GM19238 (cell line): ENCODE data around the gene CHRNE.
"Not testable (repeated sequence)": the region's sequence is repeated elsewhere in the genome, so short reads cannot be mapped to it uniquely, and the experiment has no call there.

ENCODE experiments used
- DNase-seq: peaks from one replicate; pipeline ENCODE4 v3.0.0; 2011; ENCODE audit warnings: low spot score; ENCODE audit not compliant: insufficient read length

The CHRNE gene

DNA sequence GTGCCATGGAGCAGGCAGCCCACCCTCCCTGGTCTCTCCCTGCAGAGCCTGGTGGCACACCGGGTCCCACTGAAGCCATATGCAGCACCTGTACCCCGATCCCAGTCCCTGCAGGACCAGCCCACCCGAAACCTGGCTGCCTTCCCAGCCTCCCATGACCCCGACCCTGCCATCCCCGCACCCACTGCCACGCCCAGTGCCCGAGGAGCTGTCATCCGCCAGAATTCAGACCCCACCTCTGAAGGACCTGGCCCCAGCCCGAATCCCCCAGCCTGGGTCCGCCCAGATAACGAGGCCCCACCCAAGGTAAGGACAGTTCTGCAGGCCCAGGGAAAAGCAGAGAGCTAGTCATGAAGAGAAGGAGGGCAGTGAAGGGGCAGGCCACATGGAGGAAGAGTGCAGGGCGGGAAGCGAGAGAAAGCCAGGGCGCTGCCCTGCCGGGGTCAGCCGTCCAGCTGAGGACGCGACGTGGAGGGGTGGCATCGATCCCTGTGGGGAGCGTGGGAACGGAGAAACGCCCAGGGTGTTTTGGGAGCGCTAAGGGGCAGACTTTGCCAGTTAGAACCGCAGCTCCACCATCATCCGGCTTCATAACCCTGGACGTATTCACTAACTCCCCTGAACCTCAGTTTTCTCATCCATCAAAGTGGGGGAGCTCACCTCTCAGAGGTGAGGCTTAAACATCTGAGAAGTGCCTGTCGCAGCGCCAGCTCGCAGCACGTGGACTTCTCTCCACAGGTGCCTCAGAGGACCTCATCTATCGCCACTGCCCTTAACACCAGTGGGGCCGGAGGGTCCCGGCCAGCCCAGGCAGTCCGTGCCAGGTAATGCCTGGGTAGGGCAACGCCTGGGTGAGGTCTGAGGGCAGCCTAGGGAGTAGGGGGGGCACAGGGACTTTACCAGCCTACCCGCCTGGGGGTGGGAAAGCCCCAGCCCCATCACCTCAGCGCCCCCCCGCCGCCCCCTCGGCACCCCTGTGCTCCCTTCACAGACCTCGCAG, 11.2 kb downstream of the CHRNE start:
- DNase-seq: no peak

DNA sequence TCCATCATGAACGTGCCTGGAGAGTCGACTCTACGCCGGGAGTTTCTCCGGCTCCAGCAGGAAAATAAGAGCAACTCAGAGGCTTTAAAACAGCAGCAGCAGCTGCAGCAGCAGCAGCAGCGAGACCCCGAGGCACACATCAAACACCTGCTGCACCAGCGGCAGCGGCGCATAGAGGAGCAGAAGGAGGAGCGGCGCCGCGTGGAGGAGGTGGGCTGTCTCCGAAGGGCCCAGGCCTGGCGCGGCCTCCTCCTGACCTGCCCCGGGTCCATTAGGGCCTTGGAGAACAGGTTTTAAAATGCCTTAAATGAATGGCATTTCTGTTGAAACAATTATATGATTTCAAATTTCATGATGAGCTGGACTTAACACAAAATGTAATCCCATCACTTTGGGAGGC, 15.3 kb downstream of the CHRNE start:
- no peak for DNase-seq

DNA sequence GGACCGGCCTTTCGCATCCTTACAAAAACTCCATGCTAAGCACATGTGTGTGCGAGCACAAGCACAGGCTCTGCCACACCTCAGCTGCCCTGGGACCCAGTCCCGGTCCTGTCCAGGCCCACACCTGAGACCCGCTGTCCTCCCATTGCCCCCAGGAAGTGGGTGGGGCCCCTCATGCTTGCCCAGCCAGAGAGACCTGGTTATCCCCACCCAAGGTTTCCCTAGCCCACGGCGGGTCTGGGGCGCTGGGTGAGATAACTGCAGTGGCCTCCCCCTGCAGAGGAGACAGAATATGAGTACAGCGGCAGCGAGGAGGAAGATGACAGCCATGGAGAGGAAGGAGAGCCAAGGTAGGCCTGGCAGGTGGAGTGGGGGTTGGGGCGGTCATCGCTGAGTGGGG, 16.1 kb downstream of the CHRNE start:
- DNase-seq: no peak

DNA sequence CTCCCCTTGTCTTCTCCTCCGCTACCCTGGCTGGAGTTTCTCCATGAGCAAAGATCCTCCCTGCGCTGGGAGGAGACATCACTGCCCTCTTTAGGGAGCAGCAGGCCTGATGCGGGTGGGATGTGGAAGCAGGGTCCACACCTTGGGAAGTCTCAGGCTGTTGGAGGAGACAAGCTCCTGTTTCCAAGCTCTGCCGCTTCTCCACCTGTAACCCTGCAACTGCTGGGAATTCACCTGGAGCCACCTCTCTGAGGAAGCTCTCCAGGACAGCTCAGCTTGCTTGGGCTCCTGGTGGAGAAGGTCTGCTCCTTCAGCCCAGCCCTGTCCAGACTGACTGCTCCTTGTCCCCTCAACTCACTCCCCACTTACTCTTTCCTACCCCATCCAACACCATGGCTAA, 18.4 kb downstream of the CHRNE start:
- DNase-seq: no peak

DNA sequence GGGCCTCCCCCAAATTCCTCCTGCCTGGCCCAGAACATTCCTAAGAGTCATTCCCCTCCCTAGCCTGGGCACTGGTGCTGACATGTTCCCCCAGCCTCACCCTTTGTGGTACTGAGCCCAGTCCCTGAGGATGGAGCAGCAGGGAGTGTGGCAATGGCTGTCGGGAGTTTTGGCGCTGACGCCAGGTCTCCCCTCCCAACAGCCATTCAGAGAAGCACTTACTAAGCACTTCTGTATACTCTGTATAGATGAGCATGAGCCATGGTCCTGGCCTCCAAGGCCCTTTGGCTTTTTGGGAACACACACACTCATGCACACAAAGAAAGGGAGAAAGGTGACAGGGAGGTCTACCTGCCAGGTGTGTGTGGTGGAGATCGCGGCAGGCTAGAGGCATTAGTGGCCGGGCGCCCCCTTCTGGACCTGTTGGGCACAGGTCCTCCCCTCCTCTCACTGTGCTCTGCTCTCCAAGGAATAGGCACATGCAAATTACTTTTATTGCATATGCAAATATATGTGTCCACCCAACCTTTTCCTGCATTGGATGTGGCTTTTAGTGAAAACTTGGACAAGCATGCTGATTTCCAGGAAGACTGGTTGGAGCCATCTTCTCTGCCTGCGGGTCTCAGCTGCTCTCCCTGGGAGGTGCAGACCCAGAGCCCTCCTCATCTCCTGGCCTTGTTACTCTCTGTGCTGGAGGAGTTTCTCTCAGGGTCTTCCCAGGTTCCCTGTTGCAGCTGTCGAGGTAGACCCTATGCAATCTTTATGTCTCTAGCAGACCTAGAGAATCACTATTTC, 20.9 kb downstream of the CHRNE start:
- peak; percentile 66 for DNase-seq

DNA sequence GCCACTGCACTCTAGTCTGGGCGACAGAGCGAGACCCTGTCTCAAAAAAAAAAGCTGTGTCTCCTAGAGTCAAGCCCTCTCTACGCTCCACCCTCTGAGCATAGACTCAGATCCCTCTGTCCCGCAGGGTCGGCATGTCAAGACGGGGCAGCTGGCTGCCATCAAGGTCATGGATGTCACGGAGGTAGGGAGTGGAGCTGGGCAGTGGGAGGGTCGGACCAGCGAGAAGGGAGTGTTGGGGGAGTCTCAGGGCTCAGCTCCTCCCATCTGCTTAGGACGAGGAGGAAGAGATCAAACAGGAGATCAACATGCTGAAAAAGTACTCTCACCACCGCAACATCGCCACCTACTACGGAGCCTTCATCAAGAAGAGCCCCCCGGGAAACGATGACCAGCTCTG, 22.0 kb downstream of the CHRNE start:
- DNase-seq: no peak

DNA sequence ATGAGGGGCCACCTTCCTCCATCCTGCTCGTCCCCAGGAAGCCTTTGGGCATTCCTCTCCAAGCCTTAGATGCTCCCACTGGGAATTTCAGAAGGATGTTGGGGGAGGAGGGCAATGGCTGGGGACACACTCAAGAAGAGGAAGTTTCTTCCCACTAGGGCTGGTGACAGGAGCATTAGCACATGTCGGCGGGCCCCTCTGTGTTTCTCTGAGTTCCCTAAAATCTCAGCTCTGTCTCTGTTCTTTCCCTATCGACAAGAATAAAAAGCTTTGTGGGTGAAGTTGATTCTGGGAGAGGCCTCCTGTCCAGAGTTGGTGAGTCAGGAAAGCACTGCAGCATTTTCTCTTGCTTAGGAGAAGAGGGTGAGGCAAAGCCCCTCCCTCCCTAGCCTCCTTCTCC, 23.3 kb downstream of the CHRNE start:
- DNase-seq: no peak

DNA sequence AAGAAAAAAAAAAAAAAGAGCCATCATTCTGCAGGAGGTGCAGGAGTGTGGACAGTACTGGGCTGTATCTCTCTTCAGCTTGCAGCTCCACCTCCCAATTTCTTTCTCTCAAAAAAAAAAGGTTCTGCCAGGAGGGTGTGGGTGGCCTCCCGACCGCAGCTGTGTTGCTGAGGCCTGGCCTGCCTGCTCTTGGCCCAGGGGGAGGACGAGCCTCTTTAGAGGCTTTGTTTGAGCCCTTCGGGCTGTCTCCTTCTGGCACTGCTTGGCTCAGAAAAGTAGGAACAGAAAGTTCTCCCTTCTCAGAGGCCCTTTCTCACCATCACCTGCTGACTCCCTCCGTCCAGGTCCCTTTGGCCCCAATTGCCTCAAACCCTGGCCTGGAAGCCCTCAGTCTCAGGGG, 25.8 kb downstream of the CHRNE start:
- no peak for DNase-seq

DNA sequence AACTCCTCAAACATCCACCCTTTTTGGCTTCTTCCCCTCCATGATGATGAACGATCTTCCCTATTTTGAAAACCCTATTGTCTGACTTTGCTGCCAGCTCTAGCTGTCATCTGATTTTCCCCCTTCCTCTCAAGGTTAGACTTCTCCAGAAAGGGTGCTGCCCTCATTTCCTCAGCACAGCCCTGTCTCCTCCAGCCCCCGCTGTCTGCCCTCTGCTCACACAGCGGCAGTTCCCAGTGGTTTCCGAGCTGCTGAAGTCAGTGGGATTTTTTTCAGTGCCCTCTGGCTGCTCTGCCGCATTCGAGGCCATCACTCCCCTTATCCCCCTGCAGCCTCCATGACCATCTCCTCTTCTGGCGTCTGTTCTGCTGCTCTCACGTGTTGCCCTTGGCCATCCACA, 30.1 kb downstream of the CHRNE start:
- DNase-seq: no peak

DNA sequence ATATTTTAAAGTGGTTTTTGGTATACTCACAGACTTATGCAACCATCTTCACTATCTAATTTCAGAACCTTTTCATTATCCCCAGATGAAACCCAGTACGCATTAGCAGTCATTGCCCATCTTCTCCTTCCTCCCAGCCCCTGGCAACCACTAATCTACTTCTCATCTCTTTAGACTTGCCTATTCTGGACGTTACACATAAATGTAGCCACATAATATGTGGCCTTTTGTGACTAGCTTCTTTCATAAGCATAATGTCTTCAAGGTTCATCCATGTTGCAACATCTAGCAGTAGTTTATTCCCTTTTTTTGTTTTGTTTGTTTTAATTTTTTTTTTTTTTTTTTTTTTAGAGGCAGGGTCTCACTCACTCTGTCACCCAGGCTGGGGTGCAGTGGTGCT, 32.0 kb downstream of the CHRNE start:
- DNase-seq: no peak

DNA sequence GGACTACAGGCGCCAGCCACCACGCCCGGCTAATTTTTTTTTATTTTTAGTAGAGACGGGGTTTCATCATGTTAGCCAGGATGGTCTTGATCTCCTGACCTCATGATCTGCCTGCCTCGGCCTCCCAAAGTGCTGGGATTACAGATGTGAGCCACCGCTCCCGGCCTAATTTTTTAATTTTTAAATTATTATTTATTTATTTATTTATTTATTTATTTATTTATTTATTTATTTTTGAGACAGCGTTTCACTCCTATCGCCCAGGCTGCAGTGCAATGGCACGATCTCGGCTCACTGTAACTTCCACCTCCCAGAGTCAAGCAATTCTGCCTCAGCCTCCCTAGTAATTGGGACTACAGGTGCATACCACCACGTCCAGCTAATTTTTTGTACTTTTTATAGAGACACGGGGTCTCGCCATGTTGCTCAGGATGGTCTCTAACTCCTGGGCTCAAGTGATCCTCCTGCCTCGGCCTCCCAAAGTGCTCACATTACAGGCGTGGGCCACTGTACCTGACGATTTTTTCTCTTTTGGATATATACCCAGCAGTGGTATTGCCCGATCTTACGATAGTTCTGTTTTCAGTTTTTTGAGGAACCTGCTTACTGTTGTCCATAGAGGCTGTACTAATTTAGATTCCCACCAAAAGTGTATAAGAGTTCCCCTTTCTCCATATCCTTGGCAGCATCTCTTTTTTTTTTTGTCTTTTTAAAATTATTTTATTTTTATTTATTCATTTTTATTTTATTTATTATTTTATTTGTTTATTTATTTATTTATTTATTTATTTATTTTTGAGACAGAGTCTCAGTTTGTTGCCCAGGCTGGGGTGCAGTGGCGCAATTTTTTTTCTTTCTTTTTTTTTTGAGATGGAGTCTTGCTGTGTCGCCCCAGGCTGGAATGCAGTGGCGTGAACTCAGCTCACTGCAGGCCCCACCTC, 33.6 kb downstream of the CHRNE start:
- not testable (repeated sequence) for DNase-seq

DNA sequence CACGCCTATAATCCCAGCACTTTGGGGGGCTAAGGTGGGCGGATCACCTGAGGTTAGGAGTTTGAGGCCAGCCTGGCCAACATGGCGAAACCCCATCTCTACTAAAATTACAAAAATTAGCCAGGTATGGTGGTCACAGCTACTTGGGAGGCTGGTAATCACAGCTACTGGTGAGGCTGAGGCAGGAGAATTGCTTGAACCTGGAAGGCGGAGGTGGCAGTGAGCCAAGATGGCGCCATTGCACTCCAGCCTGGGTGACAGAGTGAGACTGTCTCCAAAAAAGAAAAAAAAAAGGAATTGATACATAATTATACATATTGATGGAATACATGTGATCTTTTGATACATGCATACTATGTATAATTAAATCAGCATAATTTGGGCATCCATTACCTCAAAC, 35.4 kb downstream of the CHRNE start:
- not testable (repeated sequence) for DNase-seq

DNA sequence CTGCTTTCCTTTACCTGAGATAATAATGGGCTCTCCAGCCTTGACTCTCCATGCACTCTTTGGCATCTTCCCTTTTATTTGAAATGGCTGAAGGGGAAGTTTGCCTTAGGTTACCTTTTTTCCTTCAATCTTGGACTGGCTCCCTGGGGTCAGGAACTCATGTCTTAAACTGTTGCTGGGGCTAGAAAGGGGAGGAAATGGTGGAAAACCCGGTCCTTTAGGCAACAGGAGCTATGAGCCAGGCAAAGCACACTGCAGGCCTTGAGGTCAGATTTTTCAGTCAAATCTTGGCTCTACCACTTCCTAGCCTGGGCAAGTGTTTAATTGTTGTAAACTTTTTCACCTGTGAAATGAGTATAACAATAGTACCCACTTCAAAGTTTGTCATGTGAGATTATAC, 39.6 kb downstream of the CHRNE start:
- no peak for DNase-seq

DNA sequence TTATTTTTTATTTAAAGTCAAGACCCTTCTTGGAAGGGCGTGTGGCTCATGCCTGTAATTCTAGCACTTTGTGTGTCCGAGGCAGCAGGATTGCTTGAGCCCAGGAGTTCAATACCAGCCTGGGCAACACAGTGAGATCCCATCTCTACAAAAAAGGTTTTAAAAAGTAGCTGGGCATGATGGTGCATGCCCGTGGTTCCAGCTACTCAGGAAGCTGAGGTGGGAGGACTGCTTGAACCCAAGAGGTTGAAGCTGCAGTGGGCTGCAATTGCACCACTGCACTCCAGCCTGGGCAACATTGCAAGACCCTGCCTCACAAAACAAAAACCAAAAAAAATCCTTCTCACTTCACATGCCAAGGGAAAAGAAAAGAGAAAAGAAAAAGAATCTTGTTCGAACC, 40.2 kb downstream of the CHRNE start:
- DNase-seq: no peak

DNA sequence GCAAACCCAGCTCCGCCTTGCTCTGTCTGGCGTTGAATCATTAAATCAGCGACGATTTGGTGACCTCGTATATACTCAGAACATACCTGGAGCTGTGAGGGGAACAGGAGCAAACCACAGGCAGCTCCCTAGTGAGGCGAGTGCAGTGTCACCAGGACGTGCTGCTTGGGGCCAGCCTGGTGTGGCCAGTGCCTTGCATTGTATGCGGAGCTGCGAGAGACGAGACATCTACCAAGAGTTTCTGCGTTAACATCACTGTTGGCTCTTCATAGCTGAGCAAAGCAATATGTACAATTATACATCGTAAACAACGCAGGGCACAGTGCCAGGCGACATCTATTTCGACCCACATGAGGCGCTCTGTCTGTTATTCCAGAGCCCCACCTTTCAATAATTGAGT, 41.8 kb downstream of the CHRNE start:
- DNase-seq: no peak

DNA sequence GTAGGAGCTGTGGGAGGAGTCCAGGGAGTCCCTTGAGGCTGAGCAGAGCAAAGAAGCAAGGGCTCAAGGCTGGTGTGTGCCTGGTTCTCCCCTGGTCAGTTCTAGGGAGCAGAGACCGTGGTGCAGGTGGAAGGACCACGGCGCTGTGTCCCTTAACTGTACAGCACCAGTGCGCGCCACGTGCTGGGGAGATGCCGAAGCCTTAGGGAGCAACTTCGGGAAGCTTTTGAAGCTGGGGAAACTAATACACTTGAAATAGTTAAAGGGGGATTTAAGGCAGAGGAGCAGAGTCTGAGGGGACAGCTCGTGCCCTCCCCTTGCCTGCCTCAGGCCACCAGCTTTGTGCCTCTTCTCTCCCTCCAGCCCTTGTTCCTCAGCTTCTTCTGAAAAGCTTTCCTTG, 42.2 kb downstream of the CHRNE start:
- DNase-seq: no peak

DNA sequence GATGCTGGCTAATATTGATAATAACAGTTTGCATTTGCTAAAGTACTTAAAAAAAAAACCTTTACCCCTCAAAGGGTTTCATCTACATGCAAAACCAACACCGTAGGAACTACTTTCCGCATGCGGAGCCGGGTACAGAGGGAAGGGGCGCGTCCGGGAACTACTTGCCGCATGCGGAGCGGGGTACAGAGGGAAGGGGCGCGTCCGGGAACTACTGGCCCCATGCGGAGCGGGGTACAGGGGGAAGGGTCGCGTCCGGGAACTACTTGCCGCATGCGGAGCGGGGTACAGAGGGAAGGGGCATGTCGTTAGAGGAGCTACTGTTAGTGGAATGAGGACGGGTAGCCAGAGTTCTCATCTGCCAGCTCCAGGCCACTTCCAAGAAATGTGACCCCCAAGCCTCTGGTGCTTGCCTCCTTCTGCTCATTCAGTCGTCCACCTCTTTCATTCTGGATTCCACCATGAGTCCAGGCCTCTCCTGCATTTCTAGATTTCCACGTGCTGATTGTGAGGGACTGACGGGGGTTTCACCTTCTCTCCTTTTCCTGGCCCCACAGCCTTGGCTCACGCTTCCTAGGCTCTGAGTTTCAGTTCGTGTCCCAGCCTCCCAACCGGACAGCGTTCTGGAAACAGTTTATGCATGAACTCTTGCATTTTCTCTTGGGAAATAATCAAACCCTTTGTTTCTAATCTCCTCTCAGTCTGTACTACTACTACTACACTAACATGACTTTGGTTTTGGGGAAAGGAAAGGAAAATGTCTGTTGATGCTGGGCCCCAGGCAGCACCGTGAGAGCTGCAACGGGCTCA, 42.9 kb downstream of the CHRNE start:
- DNase-seq: no peak

DNA sequence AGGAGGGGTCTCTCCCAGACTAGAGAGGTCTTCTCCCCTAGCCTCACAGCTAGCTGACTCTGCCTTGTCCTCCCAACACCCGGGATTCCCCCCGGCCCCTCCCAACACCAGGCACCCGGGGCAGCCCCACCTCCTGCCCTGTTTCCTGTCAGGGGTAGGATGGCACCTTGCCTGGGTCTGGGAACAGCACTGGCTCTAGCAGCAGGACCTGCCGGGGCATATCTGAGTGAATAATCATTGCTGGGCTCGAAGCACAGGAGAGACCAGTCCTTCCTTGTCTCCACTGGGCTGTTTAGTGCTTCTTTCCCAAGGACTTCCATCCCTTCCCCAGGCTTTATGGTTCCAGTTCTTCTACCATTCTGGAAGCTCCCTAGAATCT, 44.0 kb downstream of the CHRNE start:
- DNase-seq: no peak

DNA sequence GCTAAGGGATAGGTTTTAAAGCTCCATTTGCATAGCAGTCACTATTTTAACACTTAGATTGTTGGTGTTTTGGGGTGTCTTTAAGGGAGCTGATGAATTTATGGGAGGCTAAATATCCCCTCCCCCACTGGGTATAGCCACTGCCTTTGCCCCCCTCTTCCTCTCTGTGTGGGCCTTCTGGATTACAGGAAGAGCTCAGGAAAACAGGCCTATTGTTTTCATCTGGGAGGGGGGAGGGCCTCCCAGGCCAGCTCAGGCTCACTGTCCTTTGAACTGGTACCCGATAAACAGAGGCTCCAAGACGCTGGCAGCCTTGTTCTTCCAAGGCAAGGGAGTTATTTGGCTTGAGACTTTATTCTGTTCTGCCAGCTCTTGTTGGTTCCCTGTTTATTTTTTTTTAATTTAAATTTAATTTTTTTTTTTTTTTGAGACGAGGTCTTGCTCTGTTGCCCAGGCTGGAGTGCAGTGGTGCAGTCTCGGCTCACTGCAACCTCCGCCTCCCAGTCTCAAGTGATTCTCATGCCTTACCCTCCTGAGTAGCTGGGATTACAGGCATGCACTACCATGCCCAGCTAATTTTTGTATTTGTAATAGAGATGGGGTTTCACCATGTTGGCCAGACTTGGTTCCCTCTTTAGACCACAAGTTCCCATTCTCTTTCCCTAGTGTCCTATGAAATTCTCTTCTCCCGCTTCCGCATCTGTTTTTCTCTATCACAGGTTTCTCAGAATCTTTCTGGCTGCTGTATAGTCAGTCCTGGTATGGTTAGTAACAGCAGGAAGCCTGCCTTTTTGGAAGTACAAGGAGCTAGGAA, 44.6 kb downstream of the CHRNE start:
- DNase-seq: no peak

DNA sequence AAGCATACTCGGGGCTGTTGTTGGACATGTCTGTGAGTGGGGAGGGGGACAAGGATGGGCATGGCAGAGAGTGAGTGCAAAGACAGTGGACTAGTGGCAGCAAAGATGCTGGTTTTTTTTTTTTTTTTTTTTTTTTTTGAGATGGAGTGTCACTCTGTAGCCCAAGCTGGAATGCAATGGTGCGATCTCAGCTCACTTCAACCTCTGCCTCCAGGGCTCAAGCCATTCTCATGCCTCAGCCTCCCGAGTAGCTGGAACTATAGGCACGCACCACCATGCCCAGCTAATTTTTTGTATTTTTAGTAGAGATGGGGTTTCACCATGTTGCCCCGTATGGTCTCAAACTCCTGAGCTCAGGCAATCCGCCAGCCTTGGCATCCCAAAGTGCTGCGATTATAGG, 45.6 kb downstream of the CHRNE start:
- DNase-seq: not testable (repeated sequence)
